Activated CD8-positive, alpha-beta memory T cell treated with anti-CD3 and anti-CD28 coated beads for 4 hours (primary cell): ENCODE results near the gene EDEM3.
"Not testable (repeated sequence)": the region's sequence is repeated elsewhere in the genome, so short reads cannot be mapped to it uniquely, and the experiment has no call there.

Experiments
- DNase-seq, 2 donors: peaks; one replicate each; pipeline ENCODE4 v3.0.0-alpha.2; 2020; ENCODE audit warnings: low read depth in 2 of 2

The EDEM3 gene

GRCh38 chr1:184739070-184739469 is 15.6 kb downstream of the EDEM3 start:
- no peak for DNase-seq

- no peak for DNase-seq
These were observed 19.7 kb downstream of the EDEM3 start for GRCh38 chr1:184734980-184735379.

- DNase-seq = no peak
These were observed 29.8 kb downstream of the EDEM3 start for GRCh38 chr1:184724843-184725242.

GRCh38 chr1:184716158-184716557 is 38.5 kb downstream of the EDEM3 start:
- no peak for DNase-seq

- no peak for DNase-seq
These were observed 45.2 kb downstream of the EDEM3 start for GRCh38 chr1:184709418-184709817.

- DNase-seq = no peak
These were observed 46.5 kb downstream of the EDEM3 start for GRCh38 chr1:184708084-184708676.

GRCh38 chr1:184705271-184705670 is 49.4 kb downstream of the EDEM3 start:
- no peak for DNase-seq

- no peak for DNase-seq
These were observed 52.8 kb downstream of the EDEM3 start for GRCh38 chr1:184701816-184702215.

GRCh38 chr1:184698969-184699368 is 55.7 kb downstream of the EDEM3 start:
- DNase-seq = no peak

GRCh38 chr1:184698016-184698415 is 56.6 kb downstream of the EDEM3 start:
- DNase-seq = no peak

GRCh38 chr1:184696403-184696802 is 58.3 kb downstream of the EDEM3 start:
- no peak for DNase-seq

GRCh38 chr1:184695023-184695422 is 59.6 kb downstream of the EDEM3 start:
- DNase-seq = no peak

- DNase-seq = no peak
These were observed 61.6 kb downstream of the EDEM3 start for GRCh38 chr1:184693011-184693410.

GRCh38 chr1:184691719-184692324 is 62.8 kb downstream of the EDEM3 start:
- DNase-seq = no peak

- DNase-seq = no peak
These were observed 68.1 kb downstream of the EDEM3 start for GRCh38 chr1:184686540-184686939.

- DNase-seq = no peak
These were observed 69.5 kb downstream of the EDEM3 start for GRCh38 chr1:184685116-184685515.

- DNase-seq = no peak
These were observed 70.2 kb downstream of the EDEM3 start for GRCh38 chr1:184684285-184685074.

GRCh38 chr1:184682956-184683355 is 71.7 kb downstream of the EDEM3 start:
- DNase-seq = no peak

- not testable (repeated sequence) for DNase-seq
These were observed 73.9 kb downstream of the EDEM3 start for GRCh38 chr1:184680611-184681225.

GRCh38 chr1:184679472-184679871 is 75.2 kb downstream of the EDEM3 start:
- DNase-seq = not testable (repeated sequence)

- no peak for DNase-seq
These were observed 77.3 kb downstream of the EDEM3 start for GRCh38 chr1:184677344-184677743.

- no peak for DNase-seq
These were observed 81.4 kb downstream of the EDEM3 start for GRCh38 chr1:184673305-184673704.
